GM18508 (cell line): ENCODE results near the gene IDS.
A peak's percentile ranks its signal among the peaks of the same experiment; 100 is the strongest.
"Not testable (repeated sequence)": the region's sequence is repeated elsewhere in the genome, so short reads cannot be mapped to it uniquely, and the experiment has no call there.

ENCODE experiments used
- ATAC-seq: cut with Tn5 transposase; IDR thresholded peaks from one replicate; pipeline ENCODE4 v1.9.1; 2021; ENCODE audit warnings: moderate number of reproducible peaks; ENCODE audit not compliant: insufficient read depth, unreplicated experiment

Gene IDS

GRCh38 chrX:149527705-149528104, 22.6 kb upstream of the IDS start:
- no peak for ATAC-seq

DNA sequence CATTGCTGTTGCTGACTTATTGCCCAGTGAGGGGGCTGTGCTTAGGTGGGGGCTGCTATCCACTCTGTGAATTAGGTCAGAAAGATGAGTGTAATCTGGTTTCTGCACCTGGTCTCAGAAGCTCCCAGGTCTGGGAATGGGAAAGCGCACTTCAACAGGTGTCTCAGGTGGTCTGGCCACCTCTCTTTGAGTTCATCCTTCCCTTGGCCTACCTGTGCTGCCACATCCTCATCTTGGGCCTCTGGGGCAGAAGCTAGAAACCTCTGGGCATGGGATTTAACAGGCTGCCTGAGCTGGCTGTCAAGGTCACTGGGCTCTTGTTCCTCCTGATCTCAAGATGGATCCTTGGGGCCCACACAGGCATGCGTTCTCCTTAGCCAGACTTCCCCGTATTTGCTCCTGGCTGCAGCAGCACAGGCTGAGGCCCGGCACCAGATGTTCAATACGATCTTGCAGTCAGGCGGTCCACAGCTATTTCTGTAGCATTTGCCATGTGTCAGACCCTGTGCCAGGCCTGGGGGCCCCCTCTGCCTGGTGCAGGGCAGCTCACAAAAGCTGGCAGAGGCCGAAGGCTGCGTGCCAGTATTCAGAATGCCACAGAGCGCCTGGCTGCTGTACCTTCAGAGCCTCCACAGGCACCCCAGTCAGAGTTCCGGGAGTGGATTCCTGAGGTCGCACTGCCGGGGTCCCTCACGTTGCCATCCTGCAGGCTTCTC, 21.4 kb upstream of the IDS start:
- ATAC-seq, result not testable (repeated sequence)

DNA sequence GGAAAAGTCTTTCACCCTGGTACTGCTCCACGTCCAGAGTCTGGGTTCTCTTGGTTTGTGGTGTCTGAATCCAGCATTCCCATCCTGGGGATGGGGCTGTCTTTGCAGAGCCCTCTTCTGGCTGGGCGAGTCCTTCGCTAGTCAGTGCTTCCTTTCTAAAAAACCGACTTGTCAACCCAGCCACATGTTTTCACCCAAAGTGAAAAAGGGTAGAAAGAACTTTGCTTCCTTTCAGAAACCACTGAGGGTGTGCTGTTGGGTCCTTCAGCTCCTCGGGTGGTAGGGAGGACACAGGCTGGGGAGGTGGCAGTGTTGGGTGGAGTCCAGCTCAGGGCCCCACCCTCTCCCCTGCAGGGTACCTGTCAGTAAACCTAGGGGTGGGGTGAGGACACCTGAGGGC, 20.8 kb upstream of the IDS start:
- not testable (repeated sequence) for ATAC-seq

DNA sequence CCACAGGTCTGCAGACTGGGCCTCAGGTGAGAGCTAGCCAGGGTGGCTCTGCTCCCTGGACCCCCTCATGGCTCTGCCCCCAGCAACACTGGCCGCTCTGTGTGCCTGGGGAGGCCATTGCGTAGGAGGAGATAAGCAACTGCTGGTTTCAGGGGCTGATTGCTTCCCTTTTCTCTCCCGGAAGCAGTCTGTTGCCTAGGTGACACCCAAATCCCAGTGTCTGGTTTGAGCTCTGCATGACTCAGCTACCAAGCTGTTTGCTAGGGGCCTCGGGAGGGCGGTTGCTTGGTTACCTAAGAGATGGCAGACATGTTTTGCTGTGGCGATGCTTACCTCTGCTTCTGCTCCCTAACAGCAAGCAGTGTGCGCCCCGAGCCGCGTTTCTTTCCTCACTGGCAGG, 20.3 kb upstream of the IDS start:
- ATAC-seq, result peak; percentile 90

DNA sequence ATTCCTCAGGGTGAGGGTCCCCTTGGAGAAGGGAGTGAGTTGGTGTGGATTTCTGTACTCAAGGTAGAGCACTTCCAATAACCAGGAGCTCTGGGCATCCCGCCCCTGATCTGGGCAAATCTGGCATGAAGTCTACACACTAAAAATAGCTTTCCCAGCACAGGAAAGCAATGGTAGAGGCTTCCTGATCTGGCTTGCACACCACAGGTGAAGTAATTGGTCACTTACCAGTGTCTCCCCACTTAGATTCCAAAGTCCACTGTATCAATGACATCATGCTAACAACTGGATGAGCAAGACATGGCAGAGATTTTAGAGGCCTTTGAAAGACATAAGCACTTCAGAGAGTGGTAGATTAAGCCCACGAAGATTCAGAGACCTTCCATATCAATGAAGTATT, 17.8 kb upstream of the IDS start:
- ATAC-seq, result no peak

DNA sequence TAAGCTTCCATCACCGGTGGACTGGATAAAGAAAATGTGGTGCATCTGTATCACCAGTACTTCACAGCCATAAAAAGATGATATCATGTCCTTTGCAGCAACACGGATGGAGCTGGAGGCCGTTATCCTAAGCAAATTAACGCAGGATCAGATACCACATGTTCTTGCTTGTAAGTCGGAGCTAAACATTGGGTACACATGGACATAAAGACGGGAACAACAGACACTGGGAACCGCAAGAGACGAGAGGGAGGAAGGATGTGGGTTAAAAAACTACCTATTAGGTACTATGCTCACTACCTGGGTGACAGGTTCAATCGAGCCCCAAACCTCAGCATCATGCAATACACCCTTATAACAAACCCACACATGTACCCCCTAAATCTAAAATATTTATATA, 16.3 kb upstream of the IDS start:
- no peak for ATAC-seq

- ATAC-seq, result not testable (repeated sequence)
Observed at GRCh38 chrX:149520636-149521277, 15.7 kb upstream of the IDS start.

- no peak for ATAC-seq
Observed at GRCh38 chrX:149518236-149518635, 13.1 kb upstream of the IDS start.

GRCh38 chrX:149517308-149517707, 12.2 kb upstream of the IDS start:
- ATAC-seq, result no peak

- ATAC-seq, result no peak
Observed at GRCh38 chrX:149516604-149517003, 11.5 kb upstream of the IDS start.

DNA sequence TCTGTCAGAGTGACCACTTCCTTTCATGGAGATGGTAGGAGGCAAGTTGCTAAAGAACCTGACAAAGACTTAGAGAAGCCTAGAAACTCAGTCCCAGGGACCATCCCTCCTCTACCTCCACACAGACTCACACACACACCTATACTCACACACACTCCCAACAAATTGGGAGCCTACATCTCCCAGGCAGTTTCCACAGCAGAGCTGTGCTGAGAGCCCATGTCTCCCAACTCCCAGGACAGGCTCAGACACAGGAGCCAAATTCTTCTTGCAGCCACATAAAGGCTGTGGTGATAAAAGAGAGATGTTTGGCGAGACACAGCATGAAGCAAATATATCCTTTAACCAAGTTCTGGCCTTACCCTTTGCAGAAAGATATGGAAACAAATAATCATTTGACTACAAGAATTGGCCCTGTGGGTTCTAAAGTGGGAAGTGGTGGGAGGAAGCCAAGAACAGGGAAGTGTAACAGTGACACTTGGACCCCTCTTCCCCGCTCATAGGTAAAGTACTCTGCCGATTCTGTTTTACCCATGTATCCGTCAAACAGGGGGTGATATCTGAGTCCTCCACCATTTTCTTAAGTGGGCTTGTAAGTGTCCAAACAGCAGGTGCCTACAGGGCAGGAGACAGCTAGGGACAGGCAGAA, 11.0 kb upstream of the IDS start:
- no peak for ATAC-seq

- ATAC-seq, result no peak
Observed at GRCh38 chrX:149513825-149514428, 8.8 kb upstream of the IDS start.

- ATAC-seq, result no peak
Observed at GRCh38 chrX:149512225-149512885, 7.2 kb upstream of the IDS start.

DNA sequence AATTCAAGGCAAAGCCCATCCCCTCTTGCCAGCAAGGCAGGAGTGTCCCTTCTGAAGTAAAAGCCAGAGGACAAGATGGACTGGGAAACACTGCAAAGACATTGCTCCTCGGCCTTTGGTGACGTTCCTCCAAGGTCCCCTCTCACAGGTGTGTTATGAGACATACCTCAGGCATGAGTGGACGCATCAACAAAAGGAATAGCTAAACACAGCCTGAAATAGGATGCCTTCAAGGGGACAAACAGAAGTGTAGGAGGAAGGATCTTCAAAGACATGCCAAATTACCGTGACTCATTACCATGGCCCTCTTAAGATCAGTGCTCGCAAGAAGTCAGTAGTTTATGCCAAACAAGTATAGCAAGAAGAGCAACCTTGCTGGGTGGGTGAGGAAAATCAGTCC, 6.0 kb upstream of the IDS start:
- no peak for ATAC-seq

- ATAC-seq, result no peak
Observed at GRCh38 chrX:149510386-149510785, 5.3 kb upstream of the IDS start.

- no peak for ATAC-seq
Observed at GRCh38 chrX:149508467-149508866, 3.4 kb upstream of the IDS start.

- ATAC-seq, result no peak
Observed at GRCh38 chrX:149506349-149506748, 1.2 kb upstream of the IDS start.

GRCh38 chrX:149505671-149506070, 565 bp upstream of the IDS start:
- ATAC-seq, result no peak

GRCh38 chrX:149504226-149504914, 736 bp downstream of the IDS start:
- peak; percentile 28 for ATAC-seq

DNA sequence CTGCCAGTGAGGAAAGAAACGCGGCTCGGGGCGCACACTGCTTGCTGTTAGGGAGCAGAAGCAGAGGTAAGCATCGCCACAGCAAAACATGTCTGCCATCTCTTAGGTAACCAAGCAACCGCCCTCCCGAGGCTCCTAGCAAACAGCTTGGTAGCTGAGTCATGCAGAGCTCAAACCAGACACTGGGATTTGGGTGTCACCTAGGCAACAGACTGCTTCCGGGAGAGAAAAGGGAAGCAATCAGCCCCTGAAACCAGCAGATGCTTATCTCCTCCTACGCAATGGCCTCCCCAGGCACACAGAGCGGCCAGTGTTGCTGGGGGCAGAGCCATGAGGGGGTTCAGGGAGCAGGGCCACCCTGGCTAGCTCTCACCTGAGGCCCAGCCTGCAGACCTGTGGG, 1.7 kb downstream of the IDS start:
- peak; percentile 77 for ATAC-seq
